CD4-positive, alpha-beta T cell treated with Interleukin-12 subunit alpha and Interleukin-12 subunit beta, for 1 hour (primary cell): ENCODE data around the gene ZNF670.

Source experiments
- DNase-seq: peaks from one replicate; pipeline ENCODE4 v3.0.0-alpha.2; 2020

Gene ZNF670

GRCh38 chr1:247103859-247104591, 25.4 kb upstream of the ZNF670 start, which contains the start of gene ZNF669:
TSS of gene ZNF669 (minus strand) at chr1:247104356. CDS start at chr1:247104199, 157 bp downstream.
- DNase-seq, result peak; percentile 91

DNA sequence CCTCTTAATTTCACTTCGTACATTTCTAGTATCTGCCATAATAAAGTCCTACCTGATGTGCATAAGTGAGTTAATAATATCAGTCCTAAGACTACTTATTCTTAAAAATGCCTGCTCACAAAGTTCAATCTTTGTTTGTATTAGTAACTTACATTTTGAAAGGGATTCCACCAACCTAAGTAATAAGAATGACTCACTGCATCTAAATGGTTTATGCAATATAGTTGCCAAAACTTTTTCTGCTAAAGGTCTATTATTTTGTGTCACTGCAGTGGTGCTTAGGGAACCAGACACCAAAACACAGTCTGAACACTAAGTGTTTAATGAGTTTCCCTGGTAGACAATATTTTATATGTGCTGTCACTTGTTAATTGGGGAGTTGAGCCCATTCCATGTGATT, 23.8 kb upstream of the ZNF670 start:
- no peak for DNase-seq

DNA sequence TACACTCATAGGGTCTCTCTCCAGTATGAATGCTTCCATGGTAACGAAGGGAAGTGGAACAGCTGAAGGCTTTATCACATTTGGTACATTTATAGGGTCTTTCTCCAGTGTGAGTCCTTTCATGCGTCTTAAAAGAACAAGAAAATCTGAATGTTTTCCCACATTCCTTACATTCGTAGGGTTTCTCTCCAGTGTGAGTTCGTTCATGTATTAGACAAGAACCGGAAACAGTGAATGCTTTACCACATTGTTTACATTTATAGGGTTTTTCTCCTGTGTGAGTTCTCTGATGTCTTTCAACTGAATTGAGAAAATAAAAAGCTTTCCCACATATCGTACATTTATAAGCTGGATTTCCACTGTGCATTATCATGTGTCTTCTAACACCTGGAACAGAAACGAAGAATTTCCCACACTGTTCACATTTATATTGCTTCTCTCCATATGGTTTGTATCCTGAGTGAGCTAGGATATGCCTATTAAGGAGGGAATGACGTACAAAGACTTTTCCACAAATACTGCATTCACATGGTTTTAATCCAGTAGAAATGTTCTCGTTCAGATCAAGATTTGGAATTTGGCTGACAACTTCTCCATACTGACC, 22.2 kb upstream of the ZNF670 start:
- no peak for DNase-seq

GRCh38 chr1:247096958-247097357, 18.3 kb upstream of the ZNF670 start:
- no peak for DNase-seq

DNA sequence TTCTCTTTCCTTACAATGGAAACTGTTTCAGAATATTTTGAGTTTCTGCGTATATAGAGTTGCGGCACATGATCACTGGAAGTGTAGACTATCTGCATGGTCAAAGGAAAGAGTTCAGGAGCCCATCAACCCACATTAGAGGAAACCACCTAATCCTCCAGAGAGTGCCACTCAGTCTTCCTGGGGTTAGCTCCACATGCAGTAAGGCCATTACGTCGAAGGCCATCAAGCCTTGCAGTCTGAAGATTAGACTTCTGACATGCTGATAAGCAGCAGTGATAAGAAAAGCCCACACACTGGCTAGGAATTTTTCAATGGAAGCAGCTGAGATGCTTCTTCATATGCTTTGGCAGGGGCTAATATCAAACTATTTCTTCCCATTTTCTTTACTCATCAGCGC, 17.9 kb upstream of the ZNF670 start:
- DNase-seq, result no peak

GRCh38 chr1:247096112-247096511, 17.5 kb upstream of the ZNF670 start:
- DNase-seq, result no peak

DNA sequence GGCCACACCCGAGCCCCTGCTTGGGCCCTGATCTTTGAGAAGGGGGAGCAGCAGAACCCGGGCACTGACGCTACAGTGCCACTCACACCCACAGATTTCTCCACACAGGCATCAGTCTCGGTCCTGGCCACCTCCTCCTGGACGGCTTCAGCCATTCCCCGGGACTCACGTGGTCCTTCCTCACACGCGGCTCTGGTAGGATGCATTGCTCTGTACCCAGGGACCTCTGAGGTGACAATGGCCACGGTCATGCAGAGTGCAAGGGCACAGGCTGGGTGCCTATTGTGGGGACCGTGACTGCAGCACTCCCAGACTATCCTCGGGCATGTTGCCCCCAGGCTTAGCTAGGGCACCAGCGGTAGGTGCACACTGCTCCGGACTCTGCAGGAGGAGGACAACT, 11.8 kb upstream of the ZNF670 start:
- DNase-seq, result no peak

DNA sequence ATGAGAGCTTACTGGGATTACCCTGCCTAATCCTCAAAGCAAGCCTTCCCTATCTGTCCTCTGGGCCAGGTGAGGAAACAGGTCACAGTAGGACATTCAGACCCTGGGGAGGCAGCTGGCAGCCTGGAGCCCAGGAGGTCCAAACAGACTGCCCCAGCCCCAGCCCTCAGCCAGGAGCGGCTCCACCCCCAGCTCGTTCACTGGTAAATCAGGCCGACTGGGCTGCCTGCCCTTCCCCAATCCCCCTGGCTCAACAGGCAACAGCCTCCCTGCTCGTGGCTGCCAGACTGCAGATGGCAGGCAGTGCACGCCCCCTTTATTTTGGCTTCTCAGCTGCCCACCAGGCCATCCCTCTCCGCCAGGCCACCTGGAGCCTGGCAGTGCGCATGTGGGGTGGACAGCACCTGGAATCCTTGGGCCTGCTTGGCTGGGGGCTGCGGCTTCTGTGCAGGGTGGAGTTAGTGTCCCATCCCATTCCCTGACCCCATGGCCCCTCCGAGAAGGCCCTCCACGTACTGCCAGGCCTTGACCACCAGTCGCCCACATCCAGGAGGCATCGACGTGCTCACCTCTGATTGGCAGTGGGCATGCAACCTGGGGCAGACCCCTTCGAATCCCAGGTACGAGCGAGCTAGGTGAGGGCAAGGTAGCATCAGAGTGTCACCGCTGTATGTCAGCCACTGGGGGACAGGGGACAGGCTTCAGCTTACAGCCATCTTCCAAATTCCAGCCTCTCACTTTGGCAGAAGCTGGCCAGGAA, 11.2 kb upstream of the ZNF670 start:
- DNase-seq, result no peak

GRCh38 chr1:247088967-247089366, 10.4 kb upstream of the ZNF670 start:
- no peak for DNase-seq

- no peak for DNase-seq
Measured at GRCh38 chr1:247087256-247087655, 8.6 kb upstream of the ZNF670 start.

- DNase-seq, result no peak
Measured at GRCh38 chr1:247085310-247085709, 6.7 kb upstream of the ZNF670 start.

- DNase-seq, result no peak
Measured at GRCh38 chr1:247084771-247085170, 6.2 kb upstream of the ZNF670 start.

GRCh38 chr1:247079141-247079874, 697 bp upstream of the ZNF670 start:
- no peak for DNase-seq

GRCh38 chr1:247077876-247078257, 744 bp downstream of the ZNF670 start:
- no peak for DNase-seq

GRCh38 chr1:247077213-247077612, 1.4 kb downstream of the ZNF670 start:
- DNase-seq, result no peak

DNA sequence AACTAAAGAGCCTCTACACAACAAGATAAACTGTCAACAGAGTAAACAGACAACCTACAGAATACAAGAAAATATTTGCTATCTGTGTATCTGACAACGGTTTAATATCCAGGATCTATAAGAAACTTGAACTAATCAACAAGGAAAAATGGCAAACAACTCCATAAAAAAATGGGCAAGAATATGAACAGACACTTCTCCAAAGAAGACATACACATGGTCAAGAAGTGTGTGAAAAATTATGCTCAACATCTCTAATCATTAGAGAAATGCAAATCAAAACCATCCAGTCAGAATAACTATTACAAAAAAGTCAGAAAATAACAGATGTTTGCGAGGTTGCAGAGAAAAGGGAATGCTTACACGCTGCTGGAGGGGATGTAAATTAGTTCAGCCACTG, 8.0 kb downstream of the ZNF670 start:
- DNase-seq, result no peak

DNA sequence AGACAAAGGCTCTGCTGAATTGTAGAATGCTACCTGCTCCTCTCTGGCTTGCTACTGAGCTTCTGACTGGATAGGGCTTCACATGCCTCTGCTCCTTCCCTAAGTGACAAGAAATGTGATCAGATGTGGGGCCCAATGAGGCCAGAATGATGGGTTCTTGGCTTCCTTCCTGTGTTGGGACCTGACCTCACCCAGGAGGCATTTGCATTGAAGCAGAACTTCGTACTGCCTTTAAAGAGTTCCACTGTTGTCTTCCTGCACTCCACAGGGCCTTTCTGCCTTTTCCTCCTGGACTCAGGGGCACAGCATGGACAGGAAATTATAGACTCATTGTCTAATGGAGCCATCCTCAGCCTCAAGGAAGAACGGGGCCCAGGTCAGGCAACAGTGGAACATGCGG, 14.3 kb downstream of the ZNF670 start:
- no peak for DNase-seq

DNA sequence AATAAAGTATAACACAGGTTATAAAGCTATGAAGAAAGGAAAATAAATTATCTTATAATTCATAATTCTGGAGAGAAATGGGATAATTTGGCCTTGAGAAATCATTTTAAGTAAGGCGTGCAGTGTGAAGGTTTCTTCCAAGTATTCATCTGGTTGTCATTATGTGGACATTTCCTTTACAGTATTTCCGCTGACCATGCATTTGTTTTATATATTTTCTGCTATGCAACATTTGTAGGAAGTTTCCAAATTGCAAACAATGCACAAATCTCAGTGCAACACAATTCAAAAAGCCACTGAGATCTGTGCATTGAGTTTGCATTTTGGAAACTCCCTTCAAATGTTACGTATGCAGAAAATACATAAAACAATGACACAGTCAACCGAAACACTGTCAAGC, 17.8 kb downstream of the ZNF670 start:
- no peak for DNase-seq

- DNase-seq, result no peak
Measured at GRCh38 chr1:247056071-247056470, 22.5 kb downstream of the ZNF670 start.

GRCh38 chr1:247054992-247055415, 23.6 kb downstream of the ZNF670 start:
- DNase-seq, result no peak

GRCh38 chr1:247047702-247048101, 30.9 kb downstream of the ZNF670 start:
- DNase-seq, result no peak

DNA sequence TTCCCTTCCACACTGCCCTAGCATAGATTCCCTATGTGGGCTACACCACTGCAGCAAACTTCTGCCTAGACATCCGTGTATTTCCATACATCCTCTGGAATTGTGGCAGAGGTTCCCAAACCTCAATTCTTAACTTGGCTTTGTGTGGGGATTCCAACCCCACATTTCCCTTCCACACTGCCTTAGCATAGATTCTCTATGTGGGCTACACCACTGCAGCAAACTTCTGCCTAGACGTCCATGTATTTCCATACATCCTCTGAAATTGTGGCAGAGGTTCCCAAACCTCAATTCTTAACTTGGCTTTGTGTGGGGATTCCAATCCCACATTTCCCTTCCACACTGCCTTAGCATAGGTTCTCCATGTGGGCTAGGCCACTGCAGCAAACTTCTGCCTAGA, 31.4 kb downstream of the ZNF670 start:
- no peak for DNase-seq

- DNase-seq, result no peak
Measured at GRCh38 chr1:247043406-247043805, 35.2 kb downstream of the ZNF670 start.
